T follicular helper cell (primary cell): ENCODE results near the gene ZCCHC24.

ENCODE experiments used
- DNase-seq: peaks from one replicate; pipeline ENCODE4 v3.0.0-alpha.2; 2020; ENCODE audit warnings: low read depth

The ZCCHC24 gene

DNA sequence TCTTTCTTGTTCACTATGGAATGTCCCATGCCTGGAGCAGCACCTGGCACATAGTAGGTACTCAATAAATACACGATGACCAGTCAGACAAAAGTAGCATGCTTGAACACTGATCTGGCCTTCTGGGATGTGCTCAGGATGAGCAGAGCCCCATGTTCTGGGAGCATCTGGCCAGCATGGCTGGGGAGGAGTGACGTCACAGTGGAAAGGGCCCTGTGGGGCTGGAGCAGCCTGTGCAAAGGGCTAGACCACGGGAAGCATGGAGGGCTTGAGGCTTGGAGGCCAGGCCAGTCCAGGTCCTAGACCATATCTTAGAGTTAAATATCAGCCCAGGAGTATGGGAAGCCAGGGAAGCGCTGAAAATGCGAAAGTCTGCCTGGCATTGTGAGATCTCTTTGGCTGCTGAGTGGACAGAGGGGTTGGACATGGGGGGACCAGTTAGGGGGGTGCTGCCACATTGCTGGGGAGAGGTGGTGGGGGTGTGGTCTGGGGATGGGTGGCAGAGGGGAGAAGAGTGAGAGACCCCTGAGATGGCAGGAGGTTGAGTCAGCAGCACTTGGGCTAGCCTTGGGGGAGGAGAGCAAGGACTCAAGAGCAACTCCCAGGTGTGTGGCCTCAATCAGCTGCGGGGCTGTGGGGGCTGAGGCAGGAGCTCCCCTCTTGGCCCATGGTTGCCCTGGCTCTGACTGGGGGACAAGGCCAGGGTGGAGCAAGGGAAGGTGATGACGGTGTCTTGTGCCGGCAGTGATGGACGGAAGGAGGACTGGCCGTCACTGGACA is 34.9 kb downstream of the ZCCHC24 start:
- DNase-seq = no peak

DNA sequence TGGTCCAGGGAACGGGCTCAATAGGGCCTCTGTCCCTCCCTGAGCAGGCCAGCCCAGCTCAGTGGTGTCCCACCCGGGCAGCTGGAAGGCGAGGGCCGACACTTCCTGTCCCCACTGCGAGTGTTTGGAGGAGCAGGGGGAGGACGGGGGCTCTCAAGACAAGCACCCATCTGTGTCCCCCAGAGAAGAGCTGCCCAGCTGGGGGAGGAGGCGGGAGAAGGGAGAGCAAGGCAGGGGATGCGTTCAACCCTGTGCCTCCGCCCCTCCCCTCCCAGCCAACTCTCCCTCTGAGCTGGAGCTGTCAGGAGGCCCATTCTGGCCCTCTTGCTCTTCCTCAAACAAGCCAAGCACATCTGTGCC is 35.7 kb downstream of the ZCCHC24 start:
- DNase-seq = no peak

DNA sequence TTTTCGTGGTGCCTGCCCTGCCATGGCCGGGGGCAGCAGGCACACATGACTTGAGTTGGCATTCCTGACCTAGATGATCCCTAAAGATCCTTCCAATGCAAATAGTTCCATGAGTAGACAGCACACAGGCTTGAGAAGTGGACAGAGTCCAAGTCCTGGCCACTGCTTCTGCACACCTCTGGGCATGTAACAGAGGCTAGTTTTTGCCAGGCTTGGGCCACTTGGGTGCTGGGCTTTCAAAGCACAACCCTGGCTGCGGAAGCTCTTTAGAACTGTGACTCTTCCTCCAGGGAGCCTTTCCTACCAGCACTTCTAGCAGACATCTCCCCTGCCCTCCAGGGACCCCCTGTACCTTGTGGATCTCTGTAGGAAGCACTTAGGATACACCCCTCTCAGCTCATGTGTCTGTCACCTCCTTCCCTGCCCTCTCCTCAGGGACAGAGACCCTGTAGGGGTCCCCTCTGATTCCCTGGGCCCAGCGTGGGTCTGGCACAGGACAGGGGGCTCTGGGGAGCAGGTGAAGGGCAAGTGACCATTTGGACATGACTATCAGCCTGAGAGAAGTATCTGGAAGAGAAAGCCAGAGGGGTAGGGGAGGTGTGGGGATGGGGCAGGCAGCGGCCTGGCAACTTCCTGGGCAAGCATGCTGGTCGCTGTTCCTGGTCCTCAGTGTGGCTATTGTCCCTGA is 36.2 kb downstream of the ZCCHC24 start:
- no peak for DNase-seq

DNA sequence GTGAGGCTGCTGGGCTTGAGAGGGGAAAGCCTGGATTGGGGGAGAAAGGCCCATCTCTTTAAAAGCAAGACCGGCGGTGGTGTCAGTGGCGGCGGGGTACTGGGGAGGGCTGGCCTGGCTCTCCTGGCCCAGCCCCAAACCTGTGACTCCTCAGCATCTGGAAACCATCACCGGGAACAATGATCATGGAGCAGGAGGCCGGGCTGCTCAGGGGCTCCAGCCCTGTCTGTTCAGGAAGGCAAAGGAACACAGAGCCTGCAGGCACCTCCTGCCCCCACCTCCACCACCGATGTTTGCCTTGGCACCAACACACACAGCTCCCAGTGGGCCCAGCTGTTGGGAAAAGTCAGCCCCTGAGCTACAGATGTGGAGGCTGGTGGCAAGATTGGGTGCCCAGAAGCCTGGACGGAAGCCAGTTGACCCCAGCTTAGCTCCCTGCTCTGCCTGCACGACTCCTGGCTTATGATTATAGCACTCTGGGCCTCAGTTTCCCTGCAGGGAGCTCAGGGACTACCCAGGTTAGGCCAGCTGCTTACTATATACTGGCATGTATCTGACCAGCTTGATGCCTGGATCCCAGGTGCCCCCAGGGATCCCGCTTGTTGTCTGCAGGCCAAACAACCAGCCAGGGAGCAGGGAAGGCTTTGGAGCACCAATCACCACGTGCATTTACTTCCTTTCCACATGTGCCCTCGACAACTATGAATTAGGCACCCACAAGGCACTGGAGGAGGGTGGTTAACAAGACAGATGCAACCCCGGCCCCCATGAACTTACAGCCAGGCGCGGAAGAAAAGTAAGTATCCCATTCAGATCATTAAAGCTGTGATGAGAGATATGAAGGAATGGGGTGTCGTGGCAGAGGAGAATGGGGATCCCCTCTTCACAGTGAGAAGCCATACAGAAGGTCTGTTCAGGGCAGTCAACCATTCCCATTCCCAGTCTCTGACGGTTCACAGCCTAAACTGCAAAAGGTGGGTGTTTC is 37.3 kb downstream of the ZCCHC24 start:
- DNase-seq = no peak

DNA sequence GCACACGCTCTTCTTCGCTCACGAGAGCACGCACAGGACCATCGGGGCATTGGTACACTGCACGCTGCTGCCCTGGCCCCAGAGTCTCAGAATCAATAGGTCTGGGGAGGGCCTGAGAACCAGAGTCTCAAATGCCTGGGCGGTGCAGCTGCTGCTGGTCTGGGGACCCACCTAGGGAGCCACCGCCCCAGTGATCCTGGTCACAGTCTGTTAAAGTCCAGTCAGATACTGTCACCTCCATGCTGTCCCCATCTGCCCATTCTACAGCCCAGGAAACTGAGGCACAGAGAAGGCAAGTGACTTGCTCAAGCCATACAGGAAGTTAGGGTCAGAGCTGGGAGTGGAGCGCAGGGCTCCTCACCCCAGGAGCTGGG is 38.0 kb downstream of the ZCCHC24 start:
- DNase-seq = no peak

DNA sequence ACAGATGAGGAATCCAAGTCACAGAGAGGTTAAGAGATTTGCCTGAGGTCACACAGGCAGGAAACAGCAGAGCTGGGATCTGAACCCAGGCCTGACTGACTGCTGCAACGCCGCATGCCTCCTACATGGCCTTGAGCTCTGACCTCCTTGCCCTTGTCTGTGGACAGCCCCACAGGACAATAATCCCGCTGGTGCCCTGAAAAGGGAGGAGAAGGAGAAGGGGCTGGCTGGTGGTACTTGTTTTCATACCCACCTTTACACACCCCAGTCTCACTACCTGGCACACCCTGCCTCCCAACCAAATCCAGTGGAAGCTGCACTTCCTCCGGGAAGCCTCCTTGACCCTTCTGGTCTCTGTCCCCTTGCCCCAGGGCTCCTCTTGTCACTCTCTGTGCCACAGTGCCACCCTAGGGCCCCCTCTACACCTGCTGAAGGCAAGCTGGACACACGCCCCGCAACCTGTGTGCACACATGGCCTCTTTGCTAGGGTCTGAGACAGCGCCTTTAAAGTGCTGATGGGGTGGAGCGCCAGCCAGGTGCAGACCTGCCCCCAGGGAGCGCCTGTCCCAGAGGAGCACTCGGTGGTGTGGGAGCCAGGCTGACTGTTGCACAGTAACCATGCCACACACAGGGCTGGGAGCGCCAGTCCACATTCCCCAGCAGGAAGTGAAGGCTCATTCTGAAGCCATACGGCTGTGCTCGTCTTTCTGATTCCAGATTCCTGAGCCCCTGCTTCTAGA is 38.6 kb downstream of the ZCCHC24 start:
- DNase-seq = no peak

DNA sequence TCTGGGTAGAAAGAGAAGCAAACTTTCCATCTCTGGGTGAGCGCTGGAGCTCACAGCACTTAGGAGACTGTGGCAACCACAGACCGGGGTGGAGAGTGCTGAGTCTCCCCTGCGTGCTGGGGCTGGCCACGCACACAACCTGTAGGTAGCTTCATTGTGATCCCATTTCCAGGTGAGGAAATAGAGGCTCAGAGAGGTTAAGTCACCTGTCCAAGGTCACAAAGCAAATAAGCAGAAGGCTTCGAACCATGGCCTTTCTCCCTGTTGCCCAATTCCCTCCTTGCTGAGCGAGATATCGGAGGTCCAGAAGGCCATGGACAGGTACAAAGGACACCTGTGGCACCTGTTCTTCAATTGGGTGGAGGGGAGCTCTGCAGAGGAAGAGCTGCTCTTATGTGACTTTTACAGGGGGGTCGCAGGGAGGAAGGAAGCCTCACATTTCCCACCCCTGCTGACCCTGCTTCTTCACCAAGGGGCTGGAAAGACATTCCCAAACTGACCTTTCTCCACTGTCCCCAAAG is 39.4 kb downstream of the ZCCHC24 start:
- no peak for DNase-seq

DNA sequence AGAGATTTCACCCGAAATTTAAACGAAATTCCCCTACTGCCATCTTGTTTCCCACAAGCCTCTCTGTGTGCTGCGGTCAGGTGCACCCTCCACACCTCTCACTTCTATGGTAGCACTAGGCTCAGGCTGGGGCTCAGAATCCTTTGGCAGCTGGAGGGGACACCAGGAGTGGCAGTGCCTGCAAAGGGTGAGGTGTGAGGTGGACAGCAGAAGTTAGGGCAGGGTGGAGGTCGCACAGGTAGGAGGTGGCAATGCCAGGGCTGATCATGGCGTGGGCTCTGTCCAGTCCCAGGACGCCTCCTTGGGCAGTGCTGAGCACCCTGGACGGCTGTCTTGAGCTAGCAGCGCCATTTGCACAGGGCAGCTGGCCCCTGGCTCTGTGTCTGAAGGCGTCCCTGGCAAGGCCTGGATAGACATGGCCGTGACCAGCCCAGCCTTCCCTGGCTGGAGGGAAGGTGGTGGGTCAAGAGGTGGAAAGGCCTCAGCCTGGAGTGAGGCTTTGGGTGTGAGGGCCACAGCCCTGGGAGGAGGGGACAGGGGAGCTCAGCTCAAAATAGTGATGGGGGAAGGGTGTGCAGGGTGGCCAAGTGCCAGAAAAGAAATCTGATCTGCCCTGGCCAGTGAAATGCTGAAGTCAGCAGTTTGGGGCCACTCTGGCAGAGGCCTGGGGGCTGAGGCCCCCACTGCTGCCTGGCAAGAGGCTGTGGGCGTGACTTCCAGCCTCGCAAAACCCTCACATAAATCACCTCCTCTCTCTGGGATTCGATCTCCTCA is 40.0 kb downstream of the ZCCHC24 start:
- DNase-seq = no peak

DNA sequence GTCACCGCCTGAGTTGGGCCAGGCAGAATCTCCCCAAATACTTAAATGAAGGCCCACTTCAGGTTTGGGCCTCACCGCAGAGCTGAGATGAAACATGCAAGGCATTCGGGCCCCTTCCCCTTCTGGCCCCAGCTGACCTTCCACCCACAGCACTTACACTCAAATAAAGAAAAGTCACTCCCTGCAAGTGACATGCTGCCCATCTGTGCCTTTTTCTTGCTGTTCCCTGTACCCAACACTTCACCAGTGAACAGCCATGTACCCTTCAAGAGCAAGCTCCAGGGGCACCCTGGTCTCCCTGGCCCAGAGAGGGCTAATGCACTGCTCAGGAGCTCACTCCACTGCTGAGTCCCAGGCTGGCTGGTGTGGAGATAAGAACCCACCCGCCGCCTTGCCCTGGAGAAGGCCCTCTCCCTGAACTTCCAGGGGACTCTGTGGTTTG is 40.7 kb downstream of the ZCCHC24 start:
- no peak for DNase-seq

DNA sequence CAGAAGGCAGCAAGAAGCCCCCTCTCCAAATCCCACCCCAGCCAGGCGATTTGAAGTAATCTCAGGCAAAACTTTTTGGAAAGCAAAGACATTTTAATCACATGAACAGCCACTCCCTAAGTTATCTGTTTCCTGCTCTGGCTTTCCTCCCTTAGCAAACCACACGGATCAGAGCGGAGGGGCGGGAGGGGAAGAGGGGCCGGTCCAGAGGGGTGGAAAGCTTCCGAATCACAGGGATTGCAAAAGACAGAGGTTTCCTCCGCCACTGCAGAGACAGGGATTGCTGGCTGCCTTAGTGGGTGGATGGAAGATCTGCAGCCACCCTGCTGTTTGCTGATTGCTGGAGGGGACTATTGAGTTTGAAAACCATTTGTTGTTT is 41.2 kb downstream of the ZCCHC24 start:
- DNase-seq = no peak

DNA sequence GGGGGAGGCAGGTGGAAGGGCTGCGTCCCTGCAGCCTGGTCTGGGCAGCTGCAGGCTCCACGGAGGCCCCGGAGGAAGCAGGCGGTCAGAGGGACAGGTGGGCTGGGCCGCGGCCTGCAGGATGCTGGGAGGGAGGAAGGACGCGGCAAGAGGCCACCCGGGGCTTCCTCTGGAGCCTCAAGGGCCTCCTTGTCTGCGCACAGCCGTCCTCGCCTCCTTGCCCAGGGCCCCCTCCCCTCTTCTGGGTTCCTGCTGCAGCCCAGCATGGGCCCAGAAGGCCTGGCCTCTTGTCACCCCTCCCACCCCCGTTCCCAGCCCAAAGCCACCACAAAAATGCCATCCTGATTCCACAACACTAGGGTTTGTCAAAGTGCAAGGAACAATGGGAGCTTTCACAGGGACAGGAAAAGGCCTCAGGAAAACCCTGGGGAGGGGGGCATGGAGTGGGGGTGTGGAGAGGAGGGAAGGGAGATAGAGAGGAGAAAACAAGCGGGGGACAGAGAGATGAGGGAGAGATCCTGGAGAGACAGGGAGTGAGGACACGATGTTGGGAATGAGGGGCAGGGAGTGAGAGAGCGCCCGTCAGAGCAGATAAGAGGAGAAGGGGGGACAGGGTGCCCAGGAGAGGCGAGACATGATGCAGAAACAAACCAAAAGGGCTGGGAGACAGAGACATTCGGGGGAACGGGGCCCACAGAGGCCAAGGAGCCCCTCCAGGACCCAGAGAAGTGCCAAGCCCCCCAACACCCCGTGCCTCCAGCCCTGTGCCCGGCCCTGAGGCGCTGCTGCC is 41.8 kb downstream of the ZCCHC24 start:
- no peak for DNase-seq

DNA sequence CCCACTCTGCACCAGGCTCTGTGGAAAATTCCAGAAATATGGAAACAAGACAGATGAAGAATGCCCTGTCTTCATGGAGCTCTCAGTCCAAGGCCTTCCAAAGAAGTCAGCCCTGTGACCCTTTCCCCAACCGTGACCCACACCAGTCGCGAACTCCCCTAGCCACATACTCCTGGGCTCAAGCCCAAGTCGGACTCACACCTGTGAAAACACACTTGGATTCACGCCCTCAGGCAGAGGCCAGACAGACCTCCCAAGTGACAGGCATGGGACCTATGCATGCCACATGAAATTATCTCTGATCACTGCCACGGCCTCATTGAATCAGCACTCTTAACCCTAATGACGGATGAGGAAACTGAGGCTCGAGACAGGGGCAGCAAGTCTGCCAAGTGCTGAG is 42.5 kb downstream of the ZCCHC24 start:
- DNase-seq = no peak

DNA sequence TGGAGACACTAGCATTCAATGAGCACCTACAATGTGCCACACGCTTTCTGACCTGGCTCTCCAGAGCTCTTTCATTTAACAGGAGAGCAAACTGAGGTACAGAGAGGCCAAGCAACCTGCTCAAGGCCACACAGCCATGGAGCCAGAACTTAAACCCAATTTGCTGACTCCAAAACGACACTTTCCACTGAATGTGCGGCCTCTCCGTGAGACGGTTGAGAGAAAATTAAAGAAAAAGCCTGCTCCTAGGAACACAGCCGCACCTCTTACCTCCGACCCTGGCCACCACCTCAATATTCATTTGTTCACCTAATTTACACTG is 42.8 kb downstream of the ZCCHC24 start:
- DNase-seq = no peak

DNA sequence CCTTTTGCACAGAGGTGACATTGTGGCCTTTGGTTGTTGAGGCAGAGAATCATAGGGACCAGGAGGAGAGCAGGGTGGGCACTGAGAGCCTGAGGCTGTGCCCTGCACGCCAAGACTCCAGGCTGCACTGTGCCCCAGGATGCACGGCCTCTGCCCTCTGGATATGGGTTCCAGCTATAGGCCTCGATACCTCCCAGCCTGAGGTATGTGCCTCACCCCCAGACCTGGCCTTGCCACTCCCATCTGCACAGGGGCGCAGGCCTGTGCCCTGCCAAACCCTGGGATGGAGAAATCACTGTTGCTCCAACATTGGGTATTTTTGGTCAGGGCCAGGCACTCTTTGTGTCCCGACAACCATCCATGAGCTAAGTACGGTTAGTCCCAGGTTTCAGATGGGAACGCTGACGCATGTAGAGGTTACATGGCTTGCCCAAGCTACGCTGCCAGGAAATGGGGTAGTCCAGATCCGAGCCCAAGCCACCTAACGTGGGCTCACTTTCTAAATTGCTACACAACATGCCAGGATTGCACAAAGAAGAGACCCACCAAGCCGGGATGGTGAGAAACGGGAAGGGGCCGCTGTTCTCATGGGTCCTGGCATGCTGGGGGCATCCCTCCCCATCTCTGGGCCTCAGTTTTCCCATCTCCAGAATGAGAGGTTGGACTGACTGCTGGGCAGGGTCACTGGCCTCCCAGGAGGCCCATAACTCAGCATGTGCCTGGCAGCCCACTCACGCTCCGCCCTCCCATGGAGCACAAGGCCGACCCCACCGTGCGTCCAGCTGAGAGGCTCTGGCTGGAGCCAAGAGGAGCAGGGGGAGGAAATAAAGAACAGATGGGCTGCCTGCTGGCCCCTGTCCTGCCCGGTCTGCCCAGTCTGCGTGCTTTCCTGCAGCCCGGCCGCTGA is 44.2 kb downstream of the ZCCHC24 start:
- DNase-seq = no peak

DNA sequence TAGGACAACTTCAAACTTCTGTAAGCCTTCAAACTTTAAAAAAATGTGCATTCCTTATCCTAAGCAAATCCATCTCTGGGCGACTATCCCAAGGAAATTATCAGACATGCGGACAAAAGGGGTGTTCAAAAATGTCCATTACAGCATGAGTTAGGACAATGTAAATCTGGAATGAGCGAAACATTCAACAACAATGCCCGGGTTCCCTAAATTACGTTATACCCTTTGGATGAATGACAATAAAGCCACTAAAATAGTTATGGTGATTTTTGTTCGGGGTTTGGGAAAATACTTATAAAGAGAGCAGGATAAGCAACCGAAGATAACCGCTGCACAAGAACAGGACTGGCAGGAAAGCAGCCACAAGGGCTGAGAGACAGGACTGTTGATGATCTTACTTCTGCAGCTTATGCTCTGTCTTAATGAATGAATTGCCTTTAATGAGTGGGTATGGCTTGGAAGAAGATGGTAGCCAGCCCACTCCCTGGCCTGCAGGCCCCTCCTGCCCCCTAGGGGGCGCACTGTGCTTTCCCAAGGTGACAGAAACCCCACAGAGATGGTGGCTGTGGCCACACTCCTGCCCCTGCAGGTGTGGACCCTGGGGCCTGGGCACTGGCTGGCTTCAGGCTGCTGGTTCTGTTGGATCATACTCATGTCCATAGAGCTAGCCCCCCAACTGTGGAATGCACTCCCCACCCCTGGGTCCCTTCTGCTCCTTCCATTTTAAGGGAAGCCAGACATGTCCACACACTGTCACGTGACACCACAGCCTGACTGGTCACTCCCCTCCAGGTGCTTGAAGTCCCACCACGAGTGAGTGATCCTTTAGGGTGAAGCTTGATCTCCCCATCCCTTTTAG is 45.0 kb downstream of the ZCCHC24 start:
- DNase-seq = no peak

DNA sequence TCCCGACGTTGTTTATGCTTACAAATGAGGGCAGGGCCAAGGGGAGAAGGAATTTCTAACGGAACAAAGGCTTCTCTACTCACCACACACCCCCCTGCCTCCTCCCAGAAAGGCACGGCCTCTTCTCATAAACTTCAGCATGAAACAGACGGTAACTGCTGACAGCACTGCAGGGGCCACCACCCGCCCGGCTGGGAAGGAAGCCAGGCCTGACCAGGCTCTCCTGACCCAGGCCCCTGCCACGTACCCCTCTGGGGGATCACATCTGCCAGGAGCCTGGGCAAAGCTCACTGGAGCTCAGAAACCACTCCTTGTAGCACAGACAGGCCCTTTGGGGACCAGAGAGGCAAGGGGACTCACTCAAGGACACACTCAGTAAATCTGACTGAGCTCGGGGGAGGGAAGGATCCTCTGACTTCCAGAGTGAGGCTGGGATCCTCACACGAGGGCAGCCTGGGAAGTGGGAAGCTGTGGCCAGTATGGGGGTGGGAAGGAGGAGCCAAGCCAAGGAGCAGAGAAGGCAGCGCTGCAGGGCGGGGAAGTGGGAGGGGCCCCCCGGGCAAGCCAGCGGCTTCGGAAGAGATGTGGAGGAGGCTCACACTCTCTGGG is 46.1 kb downstream of the ZCCHC24 start:
- DNase-seq = no peak

DNA sequence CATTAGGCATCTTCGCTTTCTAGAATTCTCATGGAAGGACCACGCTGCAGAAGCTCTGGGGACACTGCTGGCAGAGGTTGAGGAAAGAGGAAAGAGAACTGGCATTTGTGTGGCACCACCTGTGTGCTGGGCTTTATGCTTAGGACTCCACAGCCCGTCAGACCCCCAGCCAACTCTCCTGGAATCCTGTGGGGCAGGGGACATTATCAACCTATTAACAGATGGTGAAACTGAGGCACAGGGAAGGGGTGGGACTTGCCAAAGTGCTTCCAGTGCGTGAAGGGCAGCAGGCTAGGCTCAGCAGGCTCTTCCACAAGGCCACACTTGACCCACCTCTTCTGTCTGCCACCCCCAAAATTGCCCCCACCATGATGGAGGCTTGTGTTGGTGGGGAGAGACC is 46.8 kb downstream of the ZCCHC24 start:
- no peak for DNase-seq
